Body of pancreas (tissue), 4 donors: Measurements from ENCODE around the gene TICAM2.

Source experiments
- CTCF ChIP-seq, 7 experiments: fragments of 450-650 bp in 4 of 7; fragments of 200-600 bp in 3 of 7; sonication (generic) in 3 of 7; IDR thresholded peaks; one replicate each; pipeline ENCODE4 v1.5.1; 2016 to 2019; ENCODE audit warnings: antibody characterized with exemption in 7 of 7
- POLR2A ChIP-seq, 3 donors: fragments of 450-650 bp; IDR thresholded peaks; one replicate each; pipeline ENCODE4 v1.6.1; 2016; ENCODE audit warnings: antibody characterized with exemption in 3 of 3, mild to moderate bottlenecking in 2 of 3

GRCh38 chr5:115599502-115599901, 2.8 kb downstream of the TICAM2 start:
- TF ChIP-seq CTCF (IDR thresholded peaks at IDR 0.05) (no peak), POLR2A (IDR thresholded peaks at IDR 0.05) (peak in 1 of 3 donors; percentile 11)
